AG04449 (cell line): ENCODE results near the gene UGDH.

Experiments
- CTCF ChIA-PET: fragments of 350-600 bp; formaldehyde crosslinking; extraction: SDS; loops from one replicate; lab custom pipeline; 2021; ENCODE audit warnings: antibody characterized with exemption; lab: Yijun Ruan, JAX
- POLR2A ChIA-PET: fragments of 400-600, 350-600 bp; formaldehyde crosslinking; extraction: SDS; loops from one replicate; lab custom pipeline; 2020; ENCODE audit warnings: antibody characterized with exemption, inconsistent platforms; lab: Yijun Ruan, JAX
- DNase-seq: peaks from one replicate; pipeline ENCODE4 v3.0.0-alpha.2; 2010; ENCODE audit warnings: low read depth, low spot score
- H3K4me3 ChIP-seq: 2 replicates; pipeline ENCODE4 v1.5.1; 2011; ENCODE audit warnings: low read depth, mild to moderate bottlenecking, control low read depth, low read length
- TF ChIP-seq, protein P1 (sequence below): IDR thresholded peaks from one replicate; pipeline ENCODE4 v1.5.1; 2011; ENCODE audit warnings: mild to moderate bottlenecking, moderate library complexity, low read length, control low read depth, inconsistent platforms; ENCODE audit not compliant: insufficient read depth; ENCODE audit errors: missing control alignments

The UGDH gene

GRCh38 chr4:39456946-39457763 lies 70.1 kb downstream of the UGDH start:
- ChIA-PET POLR2A (no interaction called here), CTCF (interaction anchor here (1.0 to 3.1 kb wide), 4 partner anchors 12 to 698 kb away, joined by 3 to 11 read pairs (median 4); partner anchors contain the start of gene TLR10)
- TF ChIP-seq, protein P1, sequence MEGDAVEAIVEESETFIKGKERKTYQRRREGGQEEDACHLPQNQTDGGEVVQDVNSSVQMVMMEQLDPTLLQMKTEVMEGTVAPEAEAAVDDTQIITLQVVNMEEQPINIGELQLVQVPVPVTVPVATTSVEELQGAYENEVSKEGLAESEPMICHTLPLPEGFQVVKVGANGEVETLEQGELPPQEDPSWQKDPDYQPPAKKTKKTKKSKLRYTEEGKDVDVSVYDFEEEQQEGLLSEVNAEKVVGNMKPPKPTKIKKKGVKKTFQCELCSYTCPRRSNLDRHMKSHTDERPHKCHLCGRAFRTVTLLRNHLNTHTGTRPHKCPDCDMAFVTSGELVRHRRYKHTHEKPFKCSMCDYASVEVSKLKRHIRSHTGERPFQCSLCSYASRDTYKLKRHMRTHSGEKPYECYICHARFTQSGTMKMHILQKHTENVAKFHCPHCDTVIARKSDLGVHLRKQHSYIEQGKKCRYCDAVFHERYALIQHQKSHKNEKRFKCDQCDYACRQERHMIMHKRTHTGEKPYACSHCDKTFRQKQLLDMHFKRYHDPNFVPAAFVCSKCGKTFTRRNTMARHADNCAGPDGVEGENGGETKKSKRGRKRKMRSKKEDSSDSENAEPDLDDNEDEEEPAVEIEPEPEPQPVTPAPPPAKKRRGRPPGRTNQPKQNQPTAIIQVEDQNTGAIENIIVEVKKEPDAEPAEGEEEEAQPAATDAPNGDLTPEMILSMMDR, result no peak
- no peak for DNase-seq
- H3K4me3 ChIP-seq, result peak overlapping the region; percentile 91

- no peak for DNase-seq
- ChIA-PET CTCF (interaction anchor here (3.1 kb wide), 1 partner anchor 14 kb away, joined by 11 read pairs; no protein-coding TSS in a partner anchor), POLR2A (interaction anchor here (1.1 kb wide), 1 partner anchor 72 kb away, joined by 4 read pairs; the partner anchor contains the start of gene UGDH)
- H3K4me3 ChIP-seq, result no peak overlapping the region
- TF ChIP-seq, protein P1, result no peak
Measured at GRCh38 chr4:39455486-39455885, 71.8 kb downstream of the UGDH start.

GRCh38 chr4:39453738-39454137 lies 73.5 kb downstream of the UGDH start:
- ChIA-PET POLR2A (no interaction called here), CTCF (no interaction called here)
- TF ChIP-seq, protein P1, result no peak
- H3K4me3 ChIP-seq, result no peak overlapping the region
- no peak for DNase-seq

- no peak for DNase-seq
- CTCF ChIA-PET, result interaction anchor here (1.2 to 1.3 kb wide), 2 partner anchors 10 to 16 kb away, joined by 3 read pairs; no protein-coding TSS in a partner anchor
- H3K4me3 ChIP-seq, result no peak overlapping the region
- TF ChIP-seq, protein P1, result no peak
- POLR2A ChIA-PET, result interaction anchor here (0.5 kb wide), 1 partner anchor 271 kb away, joined by 3 read pairs; the partner anchor contains the start of gene WDR19
Measured at GRCh38 chr4:39452860-39453587, 74.2 kb downstream of the UGDH start.

DNA sequence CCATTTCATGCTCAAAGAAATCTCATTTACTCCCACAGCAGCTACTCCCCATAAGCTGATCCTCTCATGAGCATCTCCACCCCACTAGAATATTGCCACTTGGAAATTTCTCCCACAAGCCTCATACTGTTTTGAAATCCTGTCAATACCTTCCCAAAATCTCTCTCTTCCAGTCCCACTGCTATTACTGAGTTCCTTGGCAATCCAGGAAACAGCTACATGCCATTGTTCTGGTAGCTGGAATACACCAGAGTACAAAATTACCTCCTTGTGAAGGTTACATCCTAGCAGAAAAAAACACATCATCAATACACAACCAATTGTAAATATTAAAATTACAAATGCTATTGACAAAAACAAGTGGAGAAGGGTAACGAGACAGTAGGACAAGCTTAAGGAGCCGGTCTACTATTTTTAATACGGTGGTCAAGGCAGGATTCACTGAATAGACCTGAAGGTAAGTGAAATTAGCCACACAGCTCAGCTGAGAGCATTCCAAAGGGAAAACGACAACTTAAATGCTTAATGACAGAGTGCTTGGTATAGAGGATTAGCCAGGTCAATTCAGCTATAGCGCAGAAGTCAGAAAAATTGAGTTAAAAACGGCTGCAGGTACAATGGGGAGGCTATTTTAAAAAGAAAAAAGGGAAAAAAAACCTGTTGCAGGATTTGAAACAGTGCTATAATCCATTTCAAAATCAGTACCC lies 74.9 kb downstream of the UGDH start:
- no peak for DNase-seq
- POLR2A ChIA-PET, result interaction anchor here (0.5 to 0.6 kb wide), 2 partner anchors 160 to 270 kb away, joined by 3 read pairs; partner anchors contain the start of gene WDR19
- TF ChIP-seq, protein P1, result no peak
- CTCF ChIA-PET, result interaction anchor here (1.2 to 1.3 kb wide), 2 partner anchors 11 to 17 kb away, joined by 3 read pairs; no protein-coding TSS in a partner anchor
- no peak overlapping the region for H3K4me3 ChIP-seq
